PC-3 (cell line): Measurements from ENCODE around the gene GNA15. TPM values are rescaled to one million over a fixed set of nuclear protein-coding genes. Genes with fewer than 3 reads are reported as not detected.
"Not testable (repeated sequence)": the region's sequence is repeated elsewhere in the genome, so short reads cannot be mapped to it uniquely, and the experiment has no call there.

Experiments
- ATAC-seq: fragments of 200-7000 bp; cut with Tn5 transposase; 2 replicates; pipeline ENCODE4 v1.9.1; 2020; ENCODE audit warnings: mild to moderate bottlenecking, moderate library complexity
- Bru-seq: library from RNA; stranded (reverse); fragments of 400-500 nt; gene quantifications from one replicate; lab custom pipeline; 2021; lab: Mats Ljungman, UMichigan
- BruChase-seq, 2 experiments: library from RNA; stranded (reverse); fragments of 400-500 nt; gene quantifications; one replicate each; lab custom pipeline; 2021; lab: Mats Ljungman, UMichigan
- BruUV-seq: library from RNA; stranded (reverse); fragments of 400-500 nt; replicated peaks from 2 replicates; lab custom pipeline; 2021; lab: Mats Ljungman, UMichigan
- CTCF ChIA-PET: fragments of 300-600 bp; sonication (Branson Sonifier 250); formaldehyde crosslinking; loops from one replicate; lab custom pipeline; 2022; ENCODE audit warnings: antibody characterized with exemption; lab: Charles Lee
- POLR2A ChIA-PET: fragments of 300-600 bp; sonication (Branson Sonifier 250); formaldehyde crosslinking; loops from one replicate; lab custom pipeline; 2022; ENCODE audit warnings: antibody characterized with exemption; ENCODE audit not compliant: unreplicated experiment; lab: Charles Lee
- DNase-seq: peaks from one replicate; pipeline ENCODE4 v3.0.0-alpha.2; 2015
- H2AFZ ChIP-seq: fragments of 300-600 bp; sonication (generic); 2 replicates; pipeline ENCODE4 v1.6.0; 2016; ENCODE audit warnings: antibody characterized with exemption, low read length
- H3F3A ChIP-seq: fragments of 300-600 bp; sonication (generic); one replicate; pipeline ENCODE4 v1.6.0; 2017; ENCODE audit warnings: antibody characterized with exemption, low read length, control low read depth, mild to moderate bottlenecking; ENCODE audit not compliant: unreplicated experiment
- H3K27ac ChIP-seq: fragments of 300-600 bp; sonication (generic); 2 replicates; pipeline ENCODE4 v1.5.1; 2016; ENCODE audit warnings: mild to moderate bottlenecking, low read length
- H3K27me3 ChIP-seq: fragments of 300-600 bp; sonication (generic); 2 replicates; pipeline ENCODE4 v1.6.1; 2016; ENCODE audit warnings: low read length, mixed read lengths
- H3K36me3 ChIP-seq: fragments of 300-600 bp; sonication (generic); 2 replicates; pipeline ENCODE4 v1.6.1; 2016; ENCODE audit warnings: low read depth, mixed run types, low read length, mixed read lengths
- H3K4me1 ChIP-seq: fragments of 300-600 bp; sonication (generic); 2 replicates; pipeline ENCODE4 v1.5.1; 2016; ENCODE audit warnings: low read length; ENCODE audit not compliant: insufficient read depth
- H3K4me2 ChIP-seq: fragments of 300-600 bp; sonication (generic); 2 replicates; pipeline ENCODE4 v1.6.0; 2016; ENCODE audit warnings: low read length
- H3K4me3 ChIP-seq: fragments of 300-600 bp; sonication (generic); 2 replicates; pipeline ENCODE4 v1.5.1; 2016; ENCODE audit warnings: mild to moderate bottlenecking, low read length, mixed read lengths
- H3K79me2 ChIP-seq: fragments of 300-600 bp; sonication (generic); 2 replicates; pipeline ENCODE4 v1.6.1; 2017; ENCODE audit warnings: low read length, mixed read lengths
- H3K9ac ChIP-seq: fragments of 300-600 bp; sonication (generic); 2 replicates; pipeline ENCODE4 v1.6.0; 2016; ENCODE audit warnings: mild to moderate bottlenecking, low read length
- H3K9me2 ChIP-seq: fragments of 300-600 bp; sonication (generic); replicated peaks from 2 replicates; pipeline ENCODE4 v1.6.1; 2016; ENCODE audit warnings: mixed run types, low read length, mixed read lengths
- H3K9me3 ChIP-seq: fragments of 300-600 bp; sonication (generic); 2 replicates; pipeline ENCODE4 v1.6.1; 2016; ENCODE audit warnings: low read length, mixed read lengths
- H4K20me1 ChIP-seq: fragments of 300-600 bp; sonication (generic); 2 replicates; pipeline ENCODE4 v1.6.1; 2016; ENCODE audit warnings: low read length, mixed read lengths
- CTCF ChIP-seq: fragments of 300-600 bp; sonication (generic); conservative IDR thresholded peaks from 2 replicates; pipeline ENCODE4 v1.5.1; 2017; ENCODE audit warnings: antibody characterized with exemption, low read depth, mild to moderate bottlenecking, low read length
- EZH2 ChIP-seq: fragments of 300-600 bp; sonication (generic); IDR thresholded peaks from one replicate; pipeline ENCODE4 v1.6.1; 2017; ENCODE audit warnings: antibody characterized with exemption, mild to moderate bottlenecking, low read length; ENCODE audit not compliant: unreplicated experiment
- EZH2phosphoT487 ChIP-seq: fragments of 300-600 bp; sonication (generic); IDR thresholded peaks from 2 replicates; pipeline ENCODE4 v1.6.1; 2018; ENCODE audit warnings: mild to moderate bottlenecking, antibody characterized with exemption, low read length, borderline replicate concordance
- intact Hi-C: fragments of 100-400 bp; cut with micrococcal nuclease; formaldehyde crosslinking; loops from 2 replicates; pipeline ENCODE4 v1.9.0; 2023
- long read RNA-seq: library from polyadenylated mRNA; unstranded; transcript quantifications from one replicate; pipeline ENCODE4 v2.0.0, GENCODE V29; 2021; ENCODE audit not compliant: unreplicated experiment
- total RNA-seq: library from RNA; depleted of rRNA; stranded (reverse); fragments of >200 nt; gene quantifications from 2 replicates; pipeline ENCODE4 v1.2.3, GENCODE V29; 2014; rRNA removed

The GNA15 gene
- total RNA-seq (not detected in 2 replicates), Bru-seq, nascent RNA (percentile 17 among the genes with signal in this experiment), BruChase-seq, experiment 1, labeled RNA remaining after a 6-hour chase (percentile 11 among the genes with signal in this experiment), BruChase-seq, experiment 2, labeled RNA remaining after a 2-hour chase (percentile 10 among the genes with signal in this experiment)
- long read RNA-seq = 0 reads

DNA sequence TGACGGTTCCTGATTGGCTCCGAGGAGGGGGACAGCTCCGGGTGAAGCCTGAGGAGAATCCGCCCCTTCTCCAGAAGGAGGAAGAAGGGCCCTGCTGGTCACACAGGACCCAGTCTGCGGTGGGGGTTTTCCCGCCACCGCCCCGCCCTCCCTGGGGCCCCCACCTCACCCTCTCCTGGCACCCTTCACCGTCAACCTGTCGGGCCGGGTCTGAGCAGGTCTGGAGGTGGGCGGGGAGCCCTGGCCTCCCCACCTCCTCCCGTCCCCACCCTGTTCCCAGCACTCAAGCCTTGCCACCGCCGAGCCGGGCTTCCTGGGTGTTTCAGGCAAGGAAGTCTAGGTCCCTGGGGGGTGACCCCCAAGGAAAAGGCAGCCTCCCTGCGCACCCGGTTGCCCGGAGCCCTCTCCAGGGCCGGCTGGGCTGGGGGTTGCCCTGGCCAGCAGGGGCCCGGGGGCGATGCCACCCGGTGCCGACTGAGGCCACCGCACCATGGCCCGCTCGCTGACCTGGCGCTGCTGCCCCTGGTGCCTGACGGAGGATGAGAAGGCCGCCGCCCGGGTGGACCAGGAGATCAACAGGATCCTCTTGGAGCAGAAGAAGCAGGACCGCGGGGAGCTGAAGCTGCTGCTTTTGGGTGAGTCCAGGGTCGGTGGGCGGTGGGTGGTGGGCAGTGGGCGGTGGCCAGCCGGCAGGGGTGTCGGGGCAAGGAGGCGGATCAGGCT is at the start of gene GNA15:
Gene GNA15, plus strand, starts transcription at position 73 of the 723 bp plus-strand sequence. Its CDS starts 418 bp downstream, at position 491.
- ATAC-seq = no peak
- Histone ChIP-seq H3K9ac (no peak within 1 kb of the TSS), H3F3A (no peaks in the 10 kb centered on the region), H3K27me3 (no peaks in the 10 kb centered on the region), H3K79me2 (no peaks in the 10 kb centered on the region), H3K36me3 (no peaks in the 10 kb centered on the region), H3K27ac (no peak within 1 kb of the TSS), H3K4me3 (no peak within 1 kb of the TSS), H4K20me1 (no peaks in the 10 kb centered on the region), H3K9me2 (no peaks in the 10 kb centered on the region), H2AFZ (no peak within 1 kb of the TSS), H3K9me3 (no peaks in the 10 kb centered on the region), H3K4me2 (no peak within 1 kb of the TSS), H3K4me1 (no peaks in the 10 kb centered on the region)
- ChIA-PET CTCF (no interaction called here), POLR2A (interaction anchor here (0.6 kb wide), 1 partner anchor 40 kb away, joined by 4 read pairs; no protein-coding TSS in a partner anchor)
- BruUV-seq = no TSS peak
- DNase-seq = no peak
- intact Hi-C loops = no loop called here
- TF ChIP-seq CTCF (no peak), EZH2 (no peak), EZH2phosphoT487 (no peak)

DNA sequence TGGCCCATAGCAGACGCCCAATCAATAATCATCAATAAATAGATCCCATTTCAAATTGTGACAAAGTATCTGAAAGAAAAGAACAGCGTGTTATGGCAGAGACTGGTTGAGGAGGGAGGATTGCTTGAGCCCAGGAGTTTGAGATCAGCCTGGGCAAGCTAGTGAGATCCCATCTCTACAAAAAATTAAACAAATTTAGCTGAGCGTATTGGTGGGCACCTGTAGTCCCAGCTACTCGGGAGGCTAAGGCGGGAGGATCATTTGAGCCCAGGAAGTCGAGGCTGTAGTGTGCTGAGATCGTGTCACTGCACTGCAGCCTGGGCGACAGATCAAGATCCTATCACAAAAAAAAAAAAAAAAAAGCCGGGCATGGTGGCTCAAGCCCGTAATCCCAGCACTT is 48.1 kb upstream of the GNA15 start:
- intact Hi-C loops = no loop called here
- CTCF ChIA-PET = no interaction called here
- H4K20me1 ChIP-seq = no peaks in the 10 kb centered on the region
- no peaks in the 10 kb centered on the region for H3K9me2 ChIP-seq
- no peaks in the 10 kb centered on the region for H3K79me2 ChIP-seq
- no peaks in the 10 kb centered on the region for H3K36me3 ChIP-seq
- H3K27ac ChIP-seq = no peak overlapping the region
- no peaks in the 10 kb centered on the region for H3K27me3 ChIP-seq
- H3K4me3 ChIP-seq = no peak overlapping the region
- H3K9me3 ChIP-seq = no peaks in the 10 kb centered on the region
- no peak overlapping the region for H2AFZ ChIP-seq
- ATAC-seq (no peak), DNase-seq (no peak)
- H3K4me2 ChIP-seq = no peak overlapping the region
- no peaks in the 10 kb centered on the region for H3F3A ChIP-seq
- TF ChIP-seq EZH2phosphoT487 (no peak), EZH2 (no peak), CTCF (no peak)
- H3K9ac ChIP-seq = no peak overlapping the region
- POLR2A ChIA-PET = no interaction called here
- H3K4me1 ChIP-seq = no peaks in the 10 kb centered on the region
- no TSS peak for BruUV-seq

DNA sequence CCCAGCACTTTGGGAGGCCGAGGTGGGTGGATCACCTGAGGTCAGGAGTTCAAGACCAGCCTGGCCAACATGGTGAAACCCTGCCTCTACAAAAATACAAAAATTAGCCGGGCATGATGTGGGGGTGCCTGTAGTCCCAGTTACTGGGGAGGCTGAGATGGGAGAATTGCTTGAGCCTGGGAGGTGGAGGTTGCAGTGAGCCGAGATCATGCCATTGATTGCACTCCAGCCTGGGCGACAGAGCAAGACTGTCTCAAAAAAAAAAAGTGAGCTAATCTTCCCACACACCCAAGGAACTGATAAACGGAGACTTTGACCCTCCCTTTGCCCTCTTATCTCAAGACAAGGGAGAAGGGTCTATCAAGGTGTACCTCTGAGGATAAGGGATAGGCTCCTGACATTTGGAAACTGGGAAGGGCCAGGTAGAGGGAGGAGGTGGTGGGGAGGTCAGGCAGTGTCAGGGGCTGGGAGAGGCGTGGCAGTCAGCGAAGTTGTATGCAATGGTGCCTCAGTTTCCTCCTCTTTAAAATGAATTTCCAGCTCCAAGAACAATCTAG is 46.5 kb upstream of the GNA15 start:
- ATAC-seq, H3K27ac ChIP-seq, H3K9ac ChIP-seq, H3K9me2 ChIP-seq, H3K4me1 ChIP-seq, H3K4me3 ChIP-seq, intact Hi-C loops, H3K9me3 ChIP-seq, CTCF ChIA-PET, POLR2A ChIA-PET, H3K36me3 ChIP-seq, H4K20me1 ChIP-seq, DNase-seq, H2AFZ ChIP-seq, H3K79me2 ChIP-seq, BruUV-seq, H3F3A ChIP-seq, H3K4me2 ChIP-seq, H3K27me3 ChIP-seq: not testable (repeated sequence)
